ENCODE data around the gene CLEC4F.

DNA sequence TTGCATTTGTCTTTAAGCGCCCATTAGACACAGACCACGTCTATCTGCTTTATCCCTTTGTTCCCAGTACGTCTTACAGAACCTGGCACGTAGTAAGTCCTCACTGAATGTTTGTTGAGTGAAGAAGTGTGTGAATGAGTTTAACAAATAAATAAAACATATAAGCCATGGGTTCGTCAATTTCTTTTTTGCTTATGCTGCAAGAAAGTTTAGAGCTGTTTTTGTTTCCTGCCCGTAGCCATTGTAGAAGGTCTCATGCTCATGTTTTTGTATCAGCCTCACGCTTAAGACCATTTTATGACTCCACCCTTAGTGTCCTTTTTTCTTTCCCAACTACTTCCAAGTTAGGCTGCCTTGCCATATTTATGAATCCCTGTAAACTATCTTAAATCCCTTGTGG lies 54.9 kb downstream of the CLEC4F start:
- TF ChIP-seq POLR2A (IDR thresholded peaks at IDR 0.05; ENCODE audit: low read depth, low read length) (no peak), SPI1 (IDR thresholded peaks at IDR 0.05; ENCODE audit: low read depth, low read length) (no peak), TAF1 (IDR thresholded peaks at IDR 0.05; ENCODE audit: low read depth, low read length) (no peak)

All from GM12891 (cell line).